GM21447 (cell line): Measurements from ENCODE around the gene MYO16.

Experiments used
- ATAC-seq: cut with Tn5 transposase; IDR thresholded peaks from one replicate; pipeline ENCODE4 v1.9.1; 2021; ENCODE audit not compliant: unreplicated experiment

The MYO16 gene

DNA sequence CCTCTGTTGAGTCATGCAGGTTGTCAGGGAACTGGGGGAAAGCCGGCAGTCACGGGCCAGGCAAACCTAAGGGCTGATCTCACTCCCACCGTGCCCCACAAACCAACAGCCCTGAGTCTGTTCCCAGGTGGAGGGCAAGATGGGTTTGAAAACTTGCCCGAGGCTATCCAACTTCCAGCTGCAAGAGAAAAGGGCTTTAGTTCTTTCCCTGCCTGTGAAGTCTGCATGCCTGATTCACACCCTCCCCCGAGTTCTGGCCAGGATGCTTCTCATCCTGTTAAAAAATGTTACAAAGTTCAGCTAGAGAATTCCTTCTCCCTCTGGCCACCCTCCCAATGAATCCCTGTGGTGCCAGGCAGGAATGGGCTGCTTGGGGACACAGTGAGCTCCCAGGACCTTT, 33.1 kb downstream of the MYO16 start:
- ATAC-seq, result no peak

DNA sequence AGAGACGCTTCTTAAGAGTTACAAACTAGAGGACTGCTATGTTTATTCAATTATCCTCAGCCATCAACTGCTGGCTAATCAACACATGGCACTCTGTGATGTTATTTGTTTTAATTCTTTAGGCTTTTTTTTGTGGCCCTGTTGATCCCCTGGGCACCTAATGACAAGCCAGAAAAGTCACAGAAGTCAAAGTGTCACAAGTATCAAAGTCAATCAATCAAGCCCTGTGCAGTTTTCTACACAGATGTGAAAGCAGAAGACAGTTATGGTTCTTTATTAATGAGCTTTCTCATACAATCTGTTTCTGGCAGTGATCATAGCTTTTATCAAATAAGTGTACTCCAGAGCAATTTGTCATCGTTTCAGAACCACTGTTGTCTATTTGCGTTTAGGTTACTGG, 34.3 kb downstream of the MYO16 start:
- no peak for ATAC-seq

- no peak for ATAC-seq
Observed at GRCh38 chr13:108667205-108667604, 37.8 kb downstream of the MYO16 start.

GRCh38 chr13:108669381-108669780, 40.0 kb downstream of the MYO16 start:
- ATAC-seq, result no peak

- ATAC-seq, result no peak
Observed at GRCh38 chr13:108674346-108674745, 44.9 kb downstream of the MYO16 start.

DNA sequence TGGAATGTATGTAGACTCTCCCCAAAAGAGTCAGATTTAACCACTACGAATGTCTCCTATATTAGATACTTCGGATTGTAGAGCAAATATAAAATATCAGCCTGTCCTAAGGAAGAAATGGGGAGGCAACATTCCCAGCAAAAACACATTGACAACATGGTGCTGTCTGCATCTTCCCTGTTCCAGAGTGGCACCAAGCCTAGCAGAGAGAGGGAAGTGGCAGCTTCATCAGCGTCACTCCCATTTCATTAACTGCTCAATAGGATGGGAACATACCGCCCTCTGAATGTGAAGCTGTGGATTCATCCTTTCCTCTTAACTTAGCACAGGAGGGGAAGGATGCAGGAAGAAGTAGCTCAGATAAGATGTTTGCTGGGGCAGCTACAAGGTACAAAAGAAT, 45.4 kb downstream of the MYO16 start:
- no peak for ATAC-seq

GRCh38 chr13:108676620-108677019, 47.2 kb downstream of the MYO16 start:
- ATAC-seq, result no peak

DNA sequence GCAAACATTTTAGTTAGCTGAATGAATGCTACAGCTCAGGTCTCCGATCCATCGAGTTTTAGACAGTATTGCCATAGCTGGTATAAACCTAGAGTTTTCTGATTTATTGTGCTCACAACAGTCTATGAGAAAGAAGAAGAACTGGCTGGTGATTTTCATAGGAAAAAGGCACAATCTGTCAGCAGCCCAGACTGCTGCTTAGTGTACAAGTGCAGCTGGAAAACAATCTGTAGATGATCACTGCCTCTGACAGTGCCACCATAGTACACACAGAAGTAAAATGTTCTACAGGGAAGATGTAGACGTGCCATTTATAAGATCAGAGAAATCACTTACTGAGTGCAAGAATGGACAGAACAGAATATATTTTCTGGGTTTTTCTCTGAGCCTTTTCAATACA, 48.4 kb downstream of the MYO16 start:
- ATAC-seq, result no peak

- no peak for ATAC-seq
Observed at GRCh38 chr13:108680011-108680410, 50.6 kb downstream of the MYO16 start.

DNA sequence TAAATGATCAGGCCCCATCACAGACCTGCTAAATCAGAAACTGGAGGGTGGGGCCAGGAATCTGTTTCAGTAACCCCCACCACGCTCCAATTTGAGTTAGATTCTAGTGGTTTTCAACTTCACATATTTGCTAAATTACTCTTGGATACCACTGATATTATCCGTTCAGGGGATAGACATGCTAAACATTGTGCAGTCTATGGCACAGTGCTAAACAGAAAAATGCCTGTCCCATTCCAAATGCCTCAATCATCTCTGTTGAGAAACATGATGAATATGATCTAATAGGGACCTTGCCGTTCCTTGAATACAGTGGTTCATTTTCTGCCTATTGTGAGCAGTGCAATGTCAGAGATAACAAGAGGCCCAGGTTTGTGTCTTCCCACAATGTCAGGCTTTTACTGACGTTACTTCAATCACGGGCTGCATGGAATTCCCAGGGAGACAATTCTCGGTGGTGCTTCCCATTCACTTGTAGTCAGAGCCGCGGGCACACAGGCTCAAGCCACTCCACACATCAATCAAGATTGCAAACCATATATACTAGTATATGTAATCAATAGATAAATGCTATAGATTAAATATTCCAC, 52.7 kb downstream of the MYO16 start:
- no peak for ATAC-seq

GRCh38 chr13:108682714-108683113, 53.3 kb downstream of the MYO16 start:
- ATAC-seq, result no peak

GRCh38 chr13:108686027-108686426, 56.6 kb downstream of the MYO16 start:
- ATAC-seq, result no peak

GRCh38 chr13:108690726-108691125, 61.3 kb downstream of the MYO16 start:
- no peak for ATAC-seq

DNA sequence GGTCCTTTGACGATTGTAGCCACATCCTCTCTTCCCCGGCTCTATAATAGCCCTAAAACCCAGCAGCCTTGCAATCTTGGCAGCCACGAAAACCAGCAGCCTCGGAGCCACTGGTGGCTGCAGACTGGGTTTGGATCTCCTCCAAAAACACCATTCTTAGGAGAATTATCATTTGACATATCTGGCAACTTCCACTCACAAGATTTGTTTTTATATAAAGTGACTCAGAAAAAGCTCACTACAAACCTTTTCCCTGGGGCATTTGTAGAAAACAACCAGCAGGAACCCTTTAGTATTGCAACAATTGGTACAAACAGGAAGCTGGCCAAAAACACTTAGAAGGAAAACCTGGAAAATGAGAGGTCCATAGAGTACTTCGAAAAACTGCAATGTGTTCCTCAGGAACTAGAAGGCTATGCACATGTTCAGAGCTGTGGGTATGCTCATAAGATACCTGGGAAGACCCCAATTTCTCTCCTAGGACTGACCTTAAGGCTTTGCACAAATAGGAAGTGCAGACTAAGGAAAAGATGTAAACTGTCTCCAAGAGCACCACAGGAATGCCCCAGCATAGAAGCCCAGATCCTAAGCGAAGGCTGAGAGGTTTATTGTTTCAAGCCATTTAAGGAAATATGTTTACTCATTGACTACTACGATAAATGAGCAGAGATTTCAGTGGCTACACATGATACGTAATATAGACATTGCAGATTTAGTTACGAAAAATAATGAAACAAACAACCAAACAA, 71.2 kb downstream of the MYO16 start:
- ATAC-seq, result no peak

- no peak for ATAC-seq
Observed at GRCh38 chr13:108702171-108702570, 72.8 kb downstream of the MYO16 start.

DNA sequence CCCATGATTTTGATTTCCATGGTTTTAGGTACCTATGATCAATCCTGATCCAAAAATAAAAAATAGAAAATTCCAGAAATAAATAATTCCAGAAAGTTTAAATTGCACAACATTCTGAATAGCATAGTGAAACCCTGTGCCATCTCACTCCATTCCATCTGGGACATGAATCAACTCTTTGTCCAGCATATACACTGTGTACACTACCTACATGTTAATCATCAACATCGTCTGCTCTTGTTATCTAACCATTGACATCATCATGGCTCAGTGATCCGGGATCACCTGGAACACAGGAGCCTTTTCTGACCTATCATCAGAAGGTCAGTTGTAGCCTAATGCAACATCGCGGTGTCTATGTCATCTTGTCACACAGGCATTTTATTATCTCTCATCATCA, 75.6 kb downstream of the MYO16 start:
- ATAC-seq, result no peak

DNA sequence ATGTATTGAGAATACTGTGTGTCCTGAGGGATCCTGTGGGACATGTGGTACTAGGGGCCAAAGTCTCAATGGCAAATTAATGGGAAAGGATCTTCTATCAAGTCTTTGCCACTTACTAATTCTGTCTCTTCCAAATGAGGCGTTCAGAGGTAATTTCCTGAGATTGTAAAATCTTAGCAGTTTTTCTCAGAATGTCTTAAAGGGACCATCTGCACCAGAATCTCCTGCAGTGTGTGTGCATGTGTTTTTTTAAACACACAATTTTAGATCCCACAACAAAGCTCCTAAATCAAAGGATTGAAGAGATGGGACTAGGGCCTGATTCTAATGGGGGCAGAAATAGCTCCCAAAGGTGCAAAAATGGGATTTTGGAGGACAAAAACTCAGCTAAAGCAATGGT, 78.2 kb downstream of the MYO16 start:
- no peak for ATAC-seq

DNA sequence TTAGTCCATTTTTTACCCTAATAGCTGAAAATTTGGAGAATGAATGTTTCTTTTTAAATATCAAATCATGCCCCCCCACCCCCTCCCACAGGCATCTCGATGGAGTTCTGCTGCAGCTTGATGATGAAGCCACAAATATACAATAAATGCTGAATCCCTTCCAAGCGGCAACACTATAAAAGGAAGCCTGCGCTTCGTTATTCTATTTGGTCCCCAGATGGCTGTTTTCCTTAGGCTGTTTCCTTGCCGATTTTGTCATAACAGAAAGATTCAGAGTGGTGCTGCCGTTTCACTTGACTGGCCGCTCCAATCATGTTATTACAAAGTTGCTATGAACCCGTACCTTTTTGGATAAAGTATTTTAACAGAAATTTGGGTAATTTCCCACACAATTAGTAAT, 79.5 kb downstream of the MYO16 start:
- ATAC-seq, result no peak

GRCh38 chr13:108711386-108711785, 82.0 kb downstream of the MYO16 start:
- no peak for ATAC-seq

DNA sequence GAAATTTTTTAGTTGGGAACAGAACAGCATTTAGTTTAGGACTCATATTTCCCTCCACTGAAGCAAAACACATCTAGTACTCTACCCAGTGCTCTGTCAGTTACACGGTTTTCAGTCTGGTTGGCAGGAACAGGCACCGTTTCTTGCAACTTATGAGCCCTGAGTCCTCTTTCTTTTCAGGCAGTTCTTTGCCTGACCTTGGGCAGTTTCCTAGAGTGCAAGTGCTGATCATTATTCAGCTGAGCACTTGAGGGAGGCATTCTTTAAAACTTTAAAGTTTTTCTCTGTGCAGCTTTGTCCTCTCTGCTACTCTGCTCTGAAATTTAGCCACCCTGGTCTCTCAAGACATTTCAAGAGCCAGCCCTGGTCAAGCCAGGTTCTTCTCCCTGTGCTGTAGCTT, 96.1 kb downstream of the MYO16 start:
- ATAC-seq, result no peak

- ATAC-seq, result no peak
Observed at GRCh38 chr13:108728370-108728769, 99.0 kb downstream of the MYO16 start.

DNA sequence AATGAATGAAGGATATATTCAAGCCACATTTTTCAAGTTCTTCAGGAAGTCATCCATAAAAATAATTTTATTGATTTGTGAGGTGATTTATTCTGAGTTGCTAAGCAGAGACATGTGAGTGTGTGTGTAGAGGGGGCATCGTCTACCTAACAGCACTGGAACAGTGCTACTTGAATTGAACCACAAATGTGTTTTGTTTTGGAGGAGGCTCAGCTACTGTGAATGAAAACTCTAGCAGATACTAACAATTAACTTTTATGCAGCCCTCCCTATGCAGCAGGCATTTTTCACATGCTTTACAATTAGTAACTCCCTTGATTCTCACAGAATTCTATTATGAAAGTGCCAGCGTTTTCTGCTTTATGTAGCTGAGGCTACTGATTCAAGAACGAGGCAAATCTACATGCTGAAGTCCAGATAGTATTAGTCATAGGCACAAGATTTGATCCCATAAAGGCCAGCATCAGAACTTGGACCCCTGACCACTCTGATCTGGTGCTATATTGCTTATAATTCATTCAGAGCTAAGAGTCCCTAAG, 103.7 kb downstream of the MYO16 start:
- no peak for ATAC-seq

- ATAC-seq, result no peak
Observed at GRCh38 chr13:108734676-108735075, 105.3 kb downstream of the MYO16 start.
